Mononuclear cell (primary cell): ENCODE data around the gene SNX2. TPM values are rescaled to one million over a fixed set of nuclear protein-coding genes. Genes with fewer than 3 reads are reported as not detected.

ENCODE experiments used
- H3K27me3 ChIP-seq: 2 replicates; pipeline ENCODE4 v1.6.0; 2011; ENCODE audit warnings: low read length, control low read depth; ENCODE audit not compliant: insufficient read depth
- H3K4me1 ChIP-seq: 2 replicates; pipeline ENCODE4 v1.5.1; 2011; ENCODE audit warnings: mild to moderate bottlenecking, low read length, control low read depth; ENCODE audit not compliant: insufficient read depth
- H3K4me3 ChIP-seq: 2 replicates; pipeline ENCODE4 v1.5.1; 2011; ENCODE audit warnings: mild to moderate bottlenecking, low read length, moderate library complexity
- H3K9me3 ChIP-seq: 2 replicates; pipeline ENCODE4 v1.5.1; 2011; ENCODE audit warnings: low read depth, mild to moderate bottlenecking, control low read depth, low read length
- total RNA-seq: library from RNA; depleted of rRNA; stranded (reverse); fragments of >200 nt; gene quantifications from one replicate; pipeline ENCODE4 v1.2.3, GENCODE V29; 2012

Gene SNX2
- total RNA-seq = 159 TPM

GRCh38 chr5:122774861-122775549 lies at the start of gene SNX2:
Gene SNX2, plus strand, starts transcription at chr5:122775080. Its CDS starts 24 bp downstream, at chr5:122775104.
- Histone ChIP-seq H3K27me3 (no peaks in the 10 kb centered on the region), H3K9me3 (no peaks in the 10 kb centered on the region), H3K4me3 (peak within 1 kb of the TSS; percentile 92), H3K4me1 (peaks cover 40% of the 10 kb centered on the region)

- Histone ChIP-seq H3K4me3 (no peak overlapping the region), H3K4me1 (peaks cover 4% of the 10 kb centered on the region), H3K27me3 (no peaks in the 10 kb centered on the region), H3K9me3 (no peaks in the 10 kb centered on the region)
Measured at GRCh38 chr5:122727112-122727541, 47.8 kb upstream of the SNX2 start.

GRCh38 chr5:122730037-122730436 lies 44.8 kb upstream of the SNX2 start:
- Histone ChIP-seq H3K9me3 (no peaks in the 10 kb centered on the region), H3K4me3 (no peak overlapping the region), H3K27me3 (no peaks in the 10 kb centered on the region), H3K4me1 (no peaks in the 10 kb centered on the region)

GRCh38 chr5:122730456-122730855 lies 44.4 kb upstream of the SNX2 start:
- no peak overlapping the region for H3K4me3 ChIP-seq
- H3K9me3 ChIP-seq = no peaks in the 10 kb centered on the region
- H3K4me1 ChIP-seq = no peaks in the 10 kb centered on the region
- no peaks in the 10 kb centered on the region for H3K27me3 ChIP-seq

GRCh38 chr5:122736086-122736845 lies 38.6 kb upstream of the SNX2 start:
- no peaks in the 10 kb centered on the region for H3K9me3 ChIP-seq
- no peak overlapping the region for H3K4me3 ChIP-seq
- H3K27me3 ChIP-seq = no peaks in the 10 kb centered on the region
- no peaks in the 10 kb centered on the region for H3K4me1 ChIP-seq

- H3K9me3 ChIP-seq = no peaks in the 10 kb centered on the region
- H3K4me3 ChIP-seq = no peak overlapping the region
- no peaks in the 10 kb centered on the region for H3K4me1 ChIP-seq
- H3K27me3 ChIP-seq = no peaks in the 10 kb centered on the region
Measured at GRCh38 chr5:122738088-122738487, 36.8 kb upstream of the SNX2 start.

GRCh38 chr5:122741681-122742080 lies 33.2 kb upstream of the SNX2 start:
- no peaks in the 10 kb centered on the region for H3K27me3 ChIP-seq
- no peaks in the 10 kb centered on the region for H3K9me3 ChIP-seq
- no peaks in the 10 kb centered on the region for H3K4me1 ChIP-seq
- no peak overlapping the region for H3K4me3 ChIP-seq

- Histone ChIP-seq H3K4me3 (no peak overlapping the region), H3K4me1 (no peaks in the 10 kb centered on the region), H3K27me3 (no peaks in the 10 kb centered on the region), H3K9me3 (no peaks in the 10 kb centered on the region)
Measured at GRCh38 chr5:122743261-122743660, 31.6 kb upstream of the SNX2 start.

- Histone ChIP-seq H3K4me1 (no peaks in the 10 kb centered on the region), H3K4me3 (no peak overlapping the region), H3K27me3 (no peaks in the 10 kb centered on the region), H3K9me3 (no peaks in the 10 kb centered on the region)
Measured at GRCh38 chr5:122745597-122745996, 29.3 kb upstream of the SNX2 start.

GRCh38 chr5:122749886-122750285 lies 25.0 kb upstream of the SNX2 start:
- Histone ChIP-seq H3K9me3 (no peaks in the 10 kb centered on the region), H3K27me3 (no peaks in the 10 kb centered on the region)

GRCh38 chr5:122751293-122751782 lies 23.5 kb upstream of the SNX2 start:
- Histone ChIP-seq H3K4me1 (peaks cover 10% of the 10 kb centered on the region), H3K27me3 (no peaks in the 10 kb centered on the region), H3K4me3 (no peak overlapping the region), H3K9me3 (no peaks in the 10 kb centered on the region)

More at GRCh38 chr5:122749886-122750285, 25.0 kb upstream of the SNX2 start:
- no peaks in the 10 kb centered on the region for H3K4me1 ChIP-seq
- no peak overlapping the region for H3K4me3 ChIP-seq

GRCh38 chr5:122753500-122753899 lies 21.4 kb upstream of the SNX2 start:
- H3K9me3 ChIP-seq = no peaks in the 10 kb centered on the region
- H3K4me3 ChIP-seq = no peak overlapping the region
- H3K27me3 ChIP-seq = no peaks in the 10 kb centered on the region
- peaks cover 26% of the 10 kb centered on the region for H3K4me1 ChIP-seq

- no peaks in the 10 kb centered on the region for H3K9me3 ChIP-seq
- H3K4me3 ChIP-seq = no peak overlapping the region
- H3K4me1 ChIP-seq = peaks cover 26% of the 10 kb centered on the region
- no peaks in the 10 kb centered on the region for H3K27me3 ChIP-seq
Measured at GRCh38 chr5:122755783-122756182, 19.1 kb upstream of the SNX2 start.

- H3K4me3 ChIP-seq = no peak overlapping the region
- peaks cover 26% of the 10 kb centered on the region for H3K4me1 ChIP-seq
- H3K27me3 ChIP-seq = no peaks in the 10 kb centered on the region
Measured at GRCh38 chr5:122756264-122756911, 18.5 kb upstream of the SNX2 start.

GRCh38 chr5:122757285-122757684 lies 17.6 kb upstream of the SNX2 start:
- no peaks in the 10 kb centered on the region for H3K27me3 ChIP-seq
- peaks cover 26% of the 10 kb centered on the region for H3K4me1 ChIP-seq
- no peaks in the 10 kb centered on the region for H3K9me3 ChIP-seq
- H3K4me3 ChIP-seq = no peak overlapping the region

More at GRCh38 chr5:122756264-122756911, 18.5 kb upstream of the SNX2 start:
- H3K9me3 ChIP-seq = no peaks in the 10 kb centered on the region
